HG03520 (cell line): ENCODE results near the gene ABCC6.
"Not testable (repeated sequence)": the region's sequence is repeated elsewhere in the genome, so short reads cannot be mapped to it uniquely, and the experiment has no call there.

Source experiments
- ATAC-seq: cut with Tn5 transposase; IDR thresholded peaks from one replicate; pipeline ENCODE4 v1.9.1; 2021; ENCODE audit warnings: mild to moderate bottlenecking, moderate library complexity; ENCODE audit not compliant: unreplicated experiment

Gene ABCC6

DNA sequence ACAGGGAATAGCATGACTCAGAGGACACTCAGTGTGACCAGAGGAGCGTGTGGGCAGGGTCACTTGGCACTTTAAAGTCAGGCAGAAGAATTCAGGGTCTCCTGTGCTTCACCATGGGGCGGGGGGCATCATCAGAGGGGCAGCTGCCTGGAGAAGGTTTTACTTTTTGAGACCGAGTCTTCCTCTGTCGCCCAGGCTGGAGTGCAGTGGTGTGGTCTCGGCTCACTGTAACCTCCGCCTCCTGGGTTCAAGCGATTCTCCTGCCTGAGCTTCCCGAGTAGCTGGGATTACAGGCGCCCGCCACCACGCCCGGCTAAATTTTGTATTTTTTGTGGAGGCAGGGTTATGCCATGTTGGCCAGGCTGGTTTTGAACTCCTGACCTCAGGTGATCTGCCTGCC is 32.3 kb downstream of the ABCC6 start:
- ATAC-seq, result not testable (repeated sequence)

GRCh38 chr16:16190546-16190945 is 32.7 kb downstream of the ABCC6 start:
- no peak for ATAC-seq

- no peak for ATAC-seq
These were observed 33.5 kb downstream of the ABCC6 start for GRCh38 chr16:16189842-16190241.

DNA sequence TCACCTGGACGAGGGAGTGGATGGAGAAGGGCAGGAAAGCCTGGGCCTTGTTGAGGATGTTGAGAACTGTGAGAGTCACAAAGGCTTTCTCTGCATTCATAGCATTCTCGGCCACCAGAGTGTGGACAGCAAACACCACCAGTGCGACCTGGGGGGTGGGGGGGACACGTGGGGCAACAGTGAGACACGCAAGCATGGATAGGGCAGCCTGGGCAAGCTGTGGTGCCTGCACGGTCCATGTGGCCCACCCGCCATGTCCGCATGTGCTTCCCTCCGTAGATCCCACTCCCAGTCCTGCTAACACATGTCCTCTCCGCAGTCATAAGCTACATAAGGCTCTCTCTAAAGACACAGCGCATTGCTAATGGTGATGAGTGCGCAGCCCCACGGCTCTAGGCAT is 34.5 kb downstream of the ABCC6 start:
- ATAC-seq, result no peak

- no peak for ATAC-seq
These were observed 36.5 kb downstream of the ABCC6 start for GRCh38 chr16:16186820-16187219.

DNA sequence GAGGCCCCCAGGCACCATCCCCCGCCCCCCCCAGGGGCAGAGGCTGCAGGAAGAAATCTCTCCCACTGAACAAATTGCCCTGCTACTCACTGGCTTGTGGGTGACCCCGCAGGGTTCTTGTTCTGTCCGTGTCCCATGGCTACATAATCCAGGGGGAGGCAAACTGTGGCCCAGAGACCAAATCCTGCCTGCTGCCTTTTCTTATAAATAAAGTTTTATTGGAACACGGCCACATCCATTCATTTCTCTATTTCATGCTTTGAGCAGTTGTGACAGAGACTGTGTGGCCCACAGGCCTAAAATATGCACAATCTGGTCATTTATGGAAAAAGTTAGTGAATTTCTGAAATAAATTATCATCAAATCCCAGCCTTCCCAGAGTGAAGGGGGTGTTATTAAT is 38.2 kb downstream of the ABCC6 start:
- no peak for ATAC-seq

- ATAC-seq, result no peak
These were observed 38.7 kb downstream of the ABCC6 start for GRCh38 chr16:16184594-16184993.

- ATAC-seq, result no peak
These were observed 39.7 kb downstream of the ABCC6 start for GRCh38 chr16:16183562-16183961.

- ATAC-seq, result no peak
These were observed 40.4 kb downstream of the ABCC6 start for GRCh38 chr16:16182918-16183317.

DNA sequence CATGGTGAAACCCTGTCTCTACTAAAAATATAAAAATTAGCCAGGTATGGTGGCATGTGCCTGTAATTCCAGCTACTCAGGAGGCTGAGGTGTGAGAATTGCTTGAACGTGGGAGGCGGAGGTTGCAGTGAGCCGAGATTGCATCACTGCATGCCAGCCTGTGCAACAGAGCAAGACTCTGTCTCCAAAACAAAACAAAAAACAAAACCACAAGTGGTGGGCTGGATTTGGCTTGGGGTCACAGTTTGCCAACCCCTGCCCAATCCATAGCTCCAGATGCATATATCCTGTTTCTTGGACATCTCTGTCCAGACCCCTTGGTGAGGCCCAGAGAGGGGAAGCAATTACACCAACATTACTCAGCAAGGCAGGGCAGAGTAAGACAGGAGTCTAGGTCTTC is 41.5 kb downstream of the ABCC6 start:
- ATAC-seq, result not testable (repeated sequence)

DNA sequence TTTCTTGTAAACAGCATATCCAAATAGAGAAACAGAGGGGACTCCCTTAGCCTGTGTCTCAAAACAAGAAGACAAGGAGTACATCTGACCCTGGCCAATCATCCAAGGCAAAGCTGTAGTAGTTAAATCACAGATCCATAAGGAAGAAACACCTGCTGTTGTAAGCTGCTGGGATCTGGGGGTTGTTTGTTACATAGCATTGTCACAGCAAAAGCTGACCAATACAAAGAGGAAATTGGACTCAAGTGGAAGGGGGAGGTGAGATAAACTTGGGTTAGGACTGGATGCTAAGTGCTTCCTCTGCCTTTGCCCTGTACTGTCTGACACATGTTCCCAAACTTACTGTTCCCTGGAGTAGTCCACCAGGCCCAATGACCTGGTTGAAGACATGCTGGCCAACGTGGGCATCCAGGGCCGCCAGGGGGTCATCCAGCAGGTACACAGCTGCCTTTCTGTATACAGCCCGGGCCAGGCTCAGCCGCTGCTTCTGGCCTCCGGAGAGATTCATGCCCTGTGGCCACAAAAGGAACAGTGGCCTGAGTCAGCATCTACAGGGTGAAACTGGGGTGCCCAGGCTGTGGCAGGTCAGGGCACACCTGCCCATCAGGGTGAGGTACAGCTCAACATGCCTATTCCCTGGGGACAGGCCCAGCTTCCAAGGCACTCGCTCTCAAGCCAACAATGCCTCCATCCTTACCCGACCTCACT is 44.7 kb downstream of the ABCC6 start:
- no peak for ATAC-seq

- ATAC-seq, result no peak
These were observed 47.0 kb downstream of the ABCC6 start for GRCh38 chr16:16176328-16176727.

- ATAC-seq, result no peak
These were observed 48.0 kb downstream of the ABCC6 start for GRCh38 chr16:16175296-16175695.

GRCh38 chr16:16172991-16173390 is 50.3 kb downstream of the ABCC6 start:
- no peak for ATAC-seq

- no peak for ATAC-seq
These were observed 51.9 kb downstream of the ABCC6 start for GRCh38 chr16:16171332-16171919.

DNA sequence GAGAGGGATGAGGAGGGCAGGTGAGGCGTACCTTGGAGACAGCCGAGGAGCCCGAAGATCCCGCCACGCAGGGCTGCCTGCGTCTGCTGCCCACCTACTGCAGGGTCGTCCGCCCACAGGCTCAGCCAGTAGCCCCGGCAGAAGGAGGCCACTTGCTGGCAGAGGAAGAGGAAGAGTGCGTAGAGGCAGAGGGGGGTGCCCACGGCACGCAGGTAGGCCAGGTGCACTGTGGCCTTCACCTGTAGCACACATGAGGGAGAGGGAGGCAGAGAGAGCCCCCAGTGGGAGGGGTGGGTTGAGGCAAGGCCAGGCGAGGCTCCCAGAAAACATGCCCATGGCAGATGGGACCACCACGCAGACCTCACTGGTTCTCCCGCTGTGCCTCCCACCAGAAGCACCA is 53.7 kb downstream of the ABCC6 start:
- ATAC-seq, result no peak

- no peak for ATAC-seq
These were observed 54.9 kb downstream of the ABCC6 start for GRCh38 chr16:16168431-16168830.

DNA sequence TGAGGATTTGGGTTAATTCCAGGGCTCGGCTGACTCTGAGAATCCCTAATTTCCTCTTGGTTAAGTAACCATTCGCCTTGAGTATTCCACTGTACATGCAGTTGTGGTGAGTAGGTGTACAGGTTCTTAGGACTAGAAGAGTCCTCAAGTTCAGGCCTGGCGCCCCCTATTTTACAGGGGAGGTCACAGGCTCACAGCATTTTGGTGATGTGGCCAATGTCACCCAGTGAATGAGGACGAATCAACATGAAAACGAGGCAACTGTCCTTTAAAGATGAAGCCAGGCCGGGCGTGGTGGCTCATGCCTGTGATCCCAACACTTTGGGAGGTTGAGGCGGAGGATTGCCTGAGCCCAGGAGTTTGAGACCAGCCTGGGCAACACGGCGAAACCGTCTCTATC is 55.4 kb downstream of the ABCC6 start:
- no peak for ATAC-seq

DNA sequence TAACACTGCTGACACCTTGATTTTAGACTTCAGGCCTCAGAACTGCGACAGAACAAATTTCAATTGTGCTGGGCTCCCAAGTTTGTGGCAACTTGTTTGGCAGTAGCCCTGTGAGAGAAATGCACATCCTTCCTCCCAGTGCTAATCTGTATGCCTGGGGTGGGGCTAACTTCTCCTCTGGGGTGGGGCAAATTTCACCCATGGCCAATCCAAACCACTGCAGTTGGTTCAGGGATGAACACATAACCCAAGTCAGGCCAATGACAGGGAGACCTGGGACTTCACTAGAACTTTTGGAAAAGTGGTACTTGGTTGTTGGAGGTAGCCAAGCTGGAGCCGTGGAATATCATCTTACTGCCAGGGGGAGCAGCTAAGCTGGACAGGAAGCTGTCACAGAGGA is 56.3 kb downstream of the ABCC6 start:
- ATAC-seq, result no peak

DNA sequence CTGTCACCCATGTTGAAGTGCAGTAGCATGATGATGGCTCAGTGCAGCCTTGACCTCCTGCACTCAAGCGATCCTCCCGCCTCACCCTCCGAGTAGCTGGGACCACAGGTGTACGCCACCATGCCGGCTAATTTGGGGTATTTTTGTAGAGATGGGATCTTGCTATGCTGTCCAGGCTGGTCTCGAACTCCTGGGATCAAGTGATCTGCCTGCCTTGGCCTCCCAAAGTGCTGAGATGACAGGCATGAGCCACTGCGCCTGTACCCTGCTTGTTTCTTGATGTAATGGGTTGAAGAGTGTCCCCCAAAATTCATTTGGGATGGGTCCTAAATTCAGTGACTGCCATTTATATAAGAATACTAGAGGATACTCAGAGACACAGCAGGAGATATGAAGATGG is 57.2 kb downstream of the ABCC6 start:
- ATAC-seq, result no peak

DNA sequence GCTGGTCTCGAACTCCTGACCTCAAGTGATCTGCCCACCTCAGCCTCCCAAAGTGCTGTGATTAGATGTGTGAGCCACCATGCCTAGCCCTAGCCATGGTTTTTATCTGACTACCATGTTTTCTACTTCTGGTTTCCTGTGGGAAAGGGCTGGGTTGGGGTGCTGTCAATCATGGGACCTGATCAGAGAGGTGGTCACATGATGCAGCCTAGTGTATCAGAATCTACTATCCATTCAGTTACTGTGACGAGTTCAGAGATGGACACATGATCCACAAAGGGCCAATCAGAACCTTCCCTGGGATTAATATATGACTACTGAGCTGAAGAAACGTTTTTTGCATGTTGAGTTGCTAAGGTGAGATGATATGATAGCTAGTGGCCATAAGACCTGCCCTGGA is 59.1 kb downstream of the ABCC6 start:
- no peak for ATAC-seq

- ATAC-seq, result no peak
These were observed 59.7 kb downstream of the ABCC6 start for GRCh38 chr16:16163571-16163970.

DNA sequence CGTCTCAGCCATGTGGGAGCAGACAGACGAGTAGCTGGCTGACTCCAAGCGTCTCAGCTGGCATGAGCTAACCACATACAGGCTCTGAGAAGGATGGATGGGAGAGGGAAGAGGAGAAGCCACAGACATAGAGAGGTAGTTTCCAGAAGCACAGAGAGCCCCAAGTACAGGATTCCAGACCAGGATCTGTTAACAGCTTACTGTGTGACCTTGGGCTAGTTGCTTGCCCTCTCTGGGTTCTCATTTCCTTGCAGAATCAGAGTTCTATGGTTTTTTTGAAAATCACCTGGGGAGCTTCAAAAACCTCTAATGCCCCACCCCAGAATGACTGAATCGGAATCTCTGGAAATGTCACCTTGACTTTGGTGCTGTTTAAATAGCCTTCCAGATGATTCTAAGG is 60.2 kb downstream of the ABCC6 start:
- ATAC-seq, result no peak
